Stimulated activated CD4-positive, alpha-beta T cell treated with anti-CD3 and anti-CD28 coated beads, Interleukin-12 subunit alpha, Interleukin-12 subunit beta, amount 100 ng/mL, for 24 hours (primary cell): ENCODE measurements around the gene DEFB128.

Experiments used
- DNase-seq, 2 experiments: peaks; one replicate each; pipeline ENCODE4 v3.0.0-alpha.2; 2020; ENCODE audit warnings: low read depth in 2 of 2

Gene DEFB128

DNA sequence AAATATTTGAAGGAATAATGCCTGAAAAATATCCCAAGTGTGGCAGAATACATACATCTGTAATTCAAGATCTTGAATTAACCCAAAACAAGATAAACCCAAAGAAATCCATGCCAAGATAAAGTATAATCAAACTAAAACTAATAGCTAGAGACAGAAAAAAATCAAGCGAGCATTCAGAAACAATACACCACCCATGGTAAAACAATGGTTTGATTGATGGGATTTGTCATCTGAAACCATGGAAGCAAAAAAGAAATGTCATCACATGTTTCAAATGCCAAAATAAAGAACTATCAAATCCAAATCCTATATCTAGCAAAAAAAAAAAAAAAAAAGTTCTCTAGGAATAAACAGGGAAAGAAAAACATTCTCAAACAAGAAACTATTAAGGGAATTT is 37.4 kb downstream of the DEFB128 start:
- no peak for DNase-seq

DNA sequence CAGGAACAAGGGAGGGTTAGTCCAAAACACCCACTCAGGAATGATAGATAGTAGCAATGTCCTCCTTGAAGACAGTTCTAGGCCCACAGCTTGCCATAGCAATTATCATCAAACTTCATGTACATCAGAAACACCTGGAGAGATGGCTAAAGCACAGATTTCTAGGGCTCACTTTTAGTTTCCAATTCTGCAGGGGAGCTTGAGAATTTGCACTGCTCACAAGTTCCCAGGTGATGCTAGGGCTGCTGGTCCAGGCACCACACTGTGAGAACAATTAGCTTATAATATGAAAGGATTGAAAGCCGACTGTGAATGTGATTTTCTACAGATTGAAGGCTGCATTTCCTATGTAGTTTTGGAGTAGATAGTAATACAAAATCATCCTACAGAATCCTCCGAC is 43.6 kb downstream of the DEFB128 start:
- no peak for DNase-seq

DNA sequence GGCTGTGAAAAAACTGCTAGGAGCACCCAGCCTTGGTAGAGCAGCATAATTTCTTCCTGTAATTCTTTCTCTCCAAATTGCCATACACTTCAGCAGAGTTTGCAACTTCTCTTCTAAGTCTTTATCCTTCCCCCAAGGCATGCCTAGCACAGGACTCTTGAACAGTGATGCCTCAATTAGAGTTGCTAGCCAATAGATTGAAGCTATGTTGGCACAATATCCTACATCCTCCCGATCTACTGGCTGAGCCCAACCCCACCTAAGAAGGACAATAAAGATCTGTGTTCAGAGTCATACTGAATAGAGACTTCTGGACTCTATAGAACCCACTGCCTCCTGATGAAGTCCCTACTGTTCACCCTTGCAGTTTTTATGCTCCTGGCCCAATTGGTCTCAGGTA is 47.2 kb downstream of the DEFB128 start, which contains the start of gene DEFB126:
DEFB126 (plus strand) TSS at position 301 of the 400 bp plus-strand sequence; CDS start at position 340, 39 bp downstream.
- no peak for DNase-seq
